GM12878 (cell line): ENCODE results near the gene LGALS9. TPM values are rescaled to one million over a fixed set of nuclear protein-coding genes. Genes with fewer than 3 reads are reported as not detected.

Experiments
- ATAC-seq: fragments of 200-7000 bp; cut with Tn5 transposase; 3 replicates; pipeline ENCODE4 v1.9.1; 2020; ENCODE audit warnings: mild to moderate bottlenecking, moderate library complexity
- BruUV-seq: library from RNA; stranded (reverse); fragments of 400-500 nt; replicated peaks from 2 replicates; lab custom pipeline; 2021; lab: Mats Ljungman, UMichigan
- CTCF ChIA-PET: fragments of 300-600 bp; sonication (Branson Sonifier 250); formaldehyde crosslinking; extraction: SDS; loops from one replicate; lab custom pipeline; 2021; ENCODE audit warnings: inconsistent platforms; lab: Yijun Ruan, JAX
- POLR2A ChIA-PET: fragments of 350-600 bp; formaldehyde crosslinking; extraction: SDS; loops from one replicate; lab custom pipeline; 2021; ENCODE audit warnings: inconsistent platforms; lab: Charles Lee
- RAD21 ChIA-PET: fragments of 300-600 bp; sonication (Branson Sonifier 250); formaldehyde crosslinking; loops from one replicate; lab custom pipeline; 2023; ENCODE audit warnings: antibody characterized with exemption; ENCODE audit not compliant: unreplicated experiment; lab: Charles Lee
- SMC1A ChIA-PET: fragments of 300-600 bp; sonication (Branson Sonifier 250); formaldehyde crosslinking; loops from one replicate; lab custom pipeline; 2023; ENCODE audit not compliant: unreplicated experiment, uncharacterized antibody; lab: Charles Lee
- DNase-seq: peaks from one replicate; pipeline ENCODE4 v3.0.0-alpha.2; 2011; ENCODE audit warnings: low read depth, low spot score
- FAIRE-seq: peaks from 3 replicates; lab custom pipeline; 2011; peaks lifted over from hg19 to GRCh38; lab: Jason Lieb, UNC
- H2AFZ ChIP-seq: 2 replicates; pipeline ENCODE4 v1.6.0; 2011; ENCODE audit warnings: low read depth, low read length, control low read depth; ENCODE audit not compliant: control insufficient read depth
- H3K27ac ChIP-seq: 2 replicates; pipeline ENCODE4 v1.5.1; 2011; ENCODE audit warnings: control low read depth; ENCODE audit not compliant: control insufficient read depth, insufficient read depth
- H3K27me3 ChIP-seq, 2 experiments: replicated peaks in 1 of 2; 2 replicates each; pipeline versions ENCODE4 v1.6.0 to v1.6.1; 2011; ENCODE audit warnings: low read length in 1 of 2; ENCODE audit not compliant: control insufficient read depth in 2 of 2, insufficient read depth in 2 of 2
- H3K36me3 ChIP-seq, 2 experiments: 2 replicates each; pipeline ENCODE4 v1.5.1; 2011; ENCODE audit warnings: low read length in 1 of 2; ENCODE audit not compliant: control insufficient read depth in 2 of 2, insufficient read depth in 2 of 2
- H3K4me1 ChIP-seq: 2 replicates; pipeline ENCODE4 v1.6.1; 2011; ENCODE audit warnings: mild to moderate bottlenecking, low read length, moderate library complexity, mixed read lengths; ENCODE audit not compliant: control insufficient read depth, insufficient read depth
- H3K4me2 ChIP-seq: 2 replicates; pipeline ENCODE4 v1.6.0; 2011; ENCODE audit warnings: control low read depth; ENCODE audit not compliant: control insufficient read depth, insufficient read depth
- H3K4me3 ChIP-seq: fragments of 200-600 bp; sonication (generic); 2 replicates; pipeline ENCODE4 v1.5.1; 2016
- H3K79me2 ChIP-seq: 2 replicates; pipeline ENCODE4 v1.6.0; 2011; ENCODE audit warnings: low read length; ENCODE audit not compliant: control insufficient read depth, insufficient read depth
- H3K9ac ChIP-seq: 2 replicates; pipeline ENCODE4 v1.8.0; 2011; ENCODE audit warnings: low read length, control low read depth, mixed read lengths; ENCODE audit not compliant: control insufficient read depth, insufficient read depth
- H3K9me3 ChIP-seq: replicated peaks from 3 replicates; pipeline ENCODE4 v1.5.1; 2011; ENCODE audit warnings: mild to moderate bottlenecking, low read length; ENCODE audit not compliant: control insufficient read depth, insufficient read depth
- H4K20me1 ChIP-seq: 2 replicates; pipeline ENCODE4 v1.6.0; 2011; ENCODE audit not compliant: control insufficient read depth, insufficient read depth
- DPF2 ChIP-seq: fragments of 450-650 bp; IDR thresholded peaks from 2 replicates; pipeline ENCODE4 v1.6.1; 2017; ENCODE audit warnings: mild to moderate bottlenecking
- FOXM1 ChIP-seq: IDR thresholded peaks from 2 replicates; pipeline ENCODE4 v1.6.1; 2012; ENCODE audit warnings: low read depth, mild to moderate bottlenecking, inconsistent platforms, low read length, moderate library complexity
- MTA2 ChIP-seq: fragments of 450-650 bp; IDR thresholded peaks from 2 replicates; pipeline ENCODE4 v1.6.1; 2016; ENCODE audit warnings: low read depth, mild to moderate bottlenecking, moderate library complexity
- NRF1 ChIP-seq: conservative IDR thresholded peaks from 2 replicates; pipeline ENCODE4 v1.6.1; 2011; ENCODE audit warnings: mild to moderate bottlenecking, low read depth, low read length, improper control_type of control experiment
- POU2F2 ChIP-seq: IDR thresholded peaks from 3 replicates; pipeline ENCODE4 v1.6.1; 2011; ENCODE audit warnings: low read depth, mild to moderate bottlenecking, low read length, borderline replicate concordance
- WGBS: methylation state at CpG from one replicate; pipeline ENCODE4 v1.1.6; 2016; ENCODE audit warnings: low lambda C conversion rate; ENCODE audit not compliant: insufficient replicate concordance, insufficient coverage; ENCODE audit errors: missing lambda C conversion rate; 5-methylcytosine and 5-hydroxymethylcytosine counted together
- in situ Hi-C: fragments of 300-500 bp; cut with MboI; formaldehyde crosslinking; loops from 9 replicates; pipeline ENCODE4 v1.14.3; 2018; ENCODE audit warnings: mixed read lengths
- intact Hi-C: fragments of 100-400 bp; cut with micrococcal nuclease; formaldehyde crosslinking; loops from one replicate; pipeline ENCODE4 v1.14.2; 2022; ENCODE audit not compliant: unreplicated experiment
- polyA plus RNA-seq, 11 experiments: library from polyadenylated mRNA; depleted of rRNA in 4 of 11; unstranded in 6 of 11; stranded (reverse) in 5 of 11; fragments of >200 nt; fragmentation: Nextera tagmentation in 4 of 11; fragmentation: Illumina TruSeq in 1 of 11; extraction: Ambion mirVana in 4 of 11; extraction: Trizol in 1 of 11; gene quantifications; 1 replicate in 1 of 11; 2 replicates in 10 of 11; pipeline versions ENCODE4 v1.2.1 to v1.2.3, GENCODE V29; 2011 to 2016; ENCODE audit warnings: inconsistent platforms in 2 of 11, missing spikeins in 2 of 11, low read depth in 1 of 11
- total RNA-seq, 4 experiments: library from RNA; depleted of rRNA in 3 of 4; stranded (reverse); fragments of >200 nt in 3 of 4; fragmentation: Illumina TruSeq in 1 of 4; extraction: Trizol in 1 of 4; gene quantifications; 2 replicates each; pipeline versions ENCODE4 v1.2.1 to v1.2.3, GENCODE V29; 2013 to 2021
- TF ChIP-seq, protein P1 (sequence below): fragments of 450-650 bp; IDR thresholded peaks from 2 replicates; pipeline ENCODE4 v1.6.1; 2017; ENCODE audit warnings: mild to moderate bottlenecking, moderate library complexity

The LGALS9 gene
- total and polyA plus RNA-seq, 10 of the 15 experiments (the other 5 are each of a cell fraction or from before 2014, with no cell fraction given) = 22.5 to 294 (median 155) TPM

DNA sequence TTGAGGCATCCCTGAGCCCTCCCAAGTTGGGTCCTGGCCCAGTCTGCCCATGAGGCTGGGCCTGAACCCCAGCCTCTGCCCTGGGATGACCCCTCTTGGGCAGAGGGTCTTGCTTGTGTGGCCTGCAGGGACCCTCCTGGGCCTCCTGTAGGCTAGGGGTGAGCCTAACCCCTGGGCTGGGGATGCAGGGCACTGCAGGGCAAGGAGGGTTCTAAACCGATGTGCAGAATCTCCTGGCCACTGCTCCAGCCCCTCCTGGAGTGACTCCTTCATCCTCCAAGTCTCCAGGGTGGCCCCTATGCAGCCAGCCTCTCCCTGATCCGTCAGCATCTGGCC lies 37.5 kb downstream of the LGALS9 start (continued):
- TF ChIP-seq POU2F2 = no peak
- TF ChIP-seq, all 136 proteins: peak for 0

DNA sequence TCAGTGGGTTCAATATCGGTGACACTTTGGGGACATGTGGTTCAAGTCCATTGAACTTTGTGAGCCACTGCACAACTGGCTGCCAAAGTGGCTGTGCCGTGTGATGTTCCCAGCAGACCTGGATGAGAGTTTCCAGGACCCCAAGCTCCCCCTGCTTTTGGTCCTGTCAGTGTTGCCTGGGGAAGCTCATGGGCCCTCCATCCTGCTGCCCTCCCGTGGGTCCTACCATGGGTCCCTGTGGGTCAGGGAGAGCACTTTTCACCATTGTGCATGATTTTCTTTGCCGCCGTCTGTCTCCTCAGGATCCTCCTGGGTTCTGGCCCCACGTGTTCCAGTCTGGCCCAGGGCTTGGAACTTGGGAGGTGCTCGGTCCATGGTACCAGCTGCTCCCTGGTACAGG lies 38.1 kb downstream of the LGALS9 start:
- intact Hi-C loops = no loop called here
- WGBS = 35% methylated on average over 6 of the region's 7 CpGs
- ChIA-PET SMC1A (no interaction called here), CTCF (no interaction called here)
- in situ Hi-C loops = loop anchor here (10.0 kb wide), 1 partner anchor 76 kb away; no protein-coding TSS in a partner anchor
- Histone ChIP-seq H3K9ac (no peak overlapping the region), H3K9me3 (no peaks in the 10 kb centered on the region)
- TF ChIP-seq DPF2 = no peak
- TF ChIP-seq FOXM1 = no peak
- TF ChIP-seq, protein P1, sequence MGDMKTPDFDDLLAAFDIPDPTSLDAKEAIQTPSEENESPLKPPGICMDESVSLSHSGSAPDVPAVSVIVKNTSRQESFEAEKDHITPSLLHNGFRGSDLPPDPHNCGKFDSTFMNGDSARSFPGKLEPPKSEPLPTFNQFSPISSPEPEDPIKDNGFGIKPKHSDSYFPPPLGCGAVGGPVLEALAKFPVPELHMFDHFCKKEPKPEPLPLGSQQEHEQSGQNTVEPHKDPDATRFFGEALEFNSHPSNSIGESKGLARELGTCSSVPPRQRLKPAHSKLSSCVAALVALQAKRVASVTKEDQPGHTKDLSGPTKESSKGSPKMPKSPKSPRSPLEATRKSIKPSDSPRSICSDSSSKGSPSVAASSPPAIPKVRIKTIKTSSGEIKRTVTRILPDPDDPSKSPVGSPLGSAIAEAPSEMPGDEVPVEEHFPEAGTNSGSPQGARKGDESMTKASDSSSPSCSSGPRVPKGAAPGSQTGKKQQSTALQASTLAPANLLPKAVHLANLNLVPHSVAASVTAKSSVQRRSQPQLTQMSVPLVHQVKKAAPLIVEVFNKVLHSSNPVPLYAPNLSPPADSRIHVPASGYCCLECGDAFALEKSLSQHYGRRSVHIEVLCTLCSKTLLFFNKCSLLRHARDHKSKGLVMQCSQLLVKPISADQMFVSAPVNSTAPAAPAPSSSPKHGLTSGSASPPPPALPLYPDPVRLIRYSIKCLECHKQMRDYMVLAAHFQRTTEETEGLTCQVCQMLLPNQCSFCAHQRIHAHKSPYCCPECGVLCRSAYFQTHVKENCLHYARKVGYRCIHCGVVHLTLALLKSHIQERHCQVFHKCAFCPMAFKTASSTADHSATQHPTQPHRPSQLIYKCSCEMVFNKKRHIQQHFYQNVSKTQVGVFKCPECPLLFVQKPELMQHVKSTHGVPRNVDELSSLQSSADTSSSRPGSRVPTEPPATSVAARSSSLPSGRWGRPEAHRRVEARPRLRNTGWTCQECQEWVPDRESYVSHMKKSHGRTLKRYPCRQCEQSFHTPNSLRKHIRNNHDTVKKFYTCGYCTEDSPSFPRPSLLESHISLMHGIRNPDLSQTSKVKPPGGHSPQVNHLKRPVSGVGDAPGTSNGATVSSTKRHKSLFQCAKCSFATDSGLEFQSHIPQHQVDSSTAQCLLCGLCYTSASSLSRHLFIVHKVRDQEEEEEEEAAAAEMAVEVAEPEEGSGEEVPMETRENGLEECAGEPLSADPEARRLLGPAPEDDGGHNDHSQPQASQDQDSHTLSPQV = no peak
- no peak for TF ChIP-seq NRF1
- no peak for TF ChIP-seq MTA2
- TF ChIP-seq, all 136 proteins: peak for 0
- no peak for FAIRE-seq
- RAD21 ChIA-PET = no interaction called here
- no peak overlapping the region for H2AFZ ChIP-seq
- H4K20me1 ChIP-seq = no peaks in the 10 kb centered on the region
- ATAC-seq = no peak
- no peaks in the 10 kb centered on the region for H3K36me3 ChIP-seq
- no peak overlapping the region for H3K4me3 ChIP-seq
- no peak for DNase-seq
- no peaks in the 10 kb centered on the region for H3K79me2 ChIP-seq
- POLR2A ChIA-PET = no interaction called here
- no peak overlapping the region for H3K4me2 ChIP-seq
- H3K27me3 ChIP-seq = no peaks in the 10 kb centered on the region; a peak in 2 of 4 replicates
- no peak overlapping the region for H3K27ac ChIP-seq
- H3K4me1 ChIP-seq = no peaks in the 10 kb centered on the region
- BruUV-seq = no TSS peak
